ENCODE data around the gene WBP2.

WBP2 gene

DNA sequence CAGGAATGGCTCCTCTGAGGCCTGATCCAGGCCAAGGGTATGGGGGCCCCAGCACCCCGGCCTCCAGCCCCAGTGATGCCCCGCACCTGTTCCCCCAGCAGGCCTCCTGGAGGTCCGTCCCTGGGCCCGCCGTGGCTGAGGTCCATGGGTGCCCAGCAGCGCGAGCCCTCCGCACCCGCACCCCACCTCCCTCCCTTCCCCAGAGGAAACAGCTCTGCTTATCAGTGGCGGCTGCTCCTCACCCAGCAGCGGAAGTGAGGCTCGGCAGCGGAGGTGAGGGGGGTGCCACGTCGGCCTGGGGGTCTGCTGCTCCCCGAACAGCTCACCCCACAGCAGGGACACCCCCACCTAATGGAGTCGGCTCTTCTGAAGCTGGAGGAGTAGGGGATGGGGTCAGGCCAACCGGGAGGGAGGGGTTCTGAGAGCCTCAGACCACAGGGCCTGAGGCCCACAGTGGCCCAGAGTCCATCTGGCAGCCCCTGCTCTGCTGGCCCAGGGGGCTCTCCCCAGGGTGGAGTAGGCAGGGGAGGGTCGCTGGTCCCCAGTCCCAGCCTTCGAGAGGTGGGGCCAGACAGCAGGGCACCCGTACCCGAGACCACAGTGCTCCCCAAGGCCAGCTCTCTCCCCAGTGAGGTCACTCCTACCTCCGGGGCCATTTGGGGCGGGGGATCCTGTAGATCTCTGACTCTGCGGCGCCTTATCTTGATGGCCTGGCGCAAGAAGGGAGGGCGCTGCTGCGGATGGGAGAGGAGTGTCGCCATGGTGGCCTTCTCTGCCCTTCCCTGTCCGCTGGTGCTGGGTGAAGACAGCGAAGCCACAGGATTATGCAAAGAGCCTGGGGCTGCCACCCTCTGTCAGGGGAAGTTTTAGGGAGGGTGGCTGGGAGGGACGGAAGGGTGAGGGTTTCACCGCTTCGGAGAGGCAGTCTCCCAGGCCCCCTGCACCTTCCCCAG, 11.3 kb downstream of the WBP2 start, which contains the start of gene UNC13D:
Gene UNC13D (minus strand): TSS at position 828 of the 953 bp plus-strand sequence. CDS start 67 bp downstream, at position 761.
- TF ChIP-seq, protein P1, sequence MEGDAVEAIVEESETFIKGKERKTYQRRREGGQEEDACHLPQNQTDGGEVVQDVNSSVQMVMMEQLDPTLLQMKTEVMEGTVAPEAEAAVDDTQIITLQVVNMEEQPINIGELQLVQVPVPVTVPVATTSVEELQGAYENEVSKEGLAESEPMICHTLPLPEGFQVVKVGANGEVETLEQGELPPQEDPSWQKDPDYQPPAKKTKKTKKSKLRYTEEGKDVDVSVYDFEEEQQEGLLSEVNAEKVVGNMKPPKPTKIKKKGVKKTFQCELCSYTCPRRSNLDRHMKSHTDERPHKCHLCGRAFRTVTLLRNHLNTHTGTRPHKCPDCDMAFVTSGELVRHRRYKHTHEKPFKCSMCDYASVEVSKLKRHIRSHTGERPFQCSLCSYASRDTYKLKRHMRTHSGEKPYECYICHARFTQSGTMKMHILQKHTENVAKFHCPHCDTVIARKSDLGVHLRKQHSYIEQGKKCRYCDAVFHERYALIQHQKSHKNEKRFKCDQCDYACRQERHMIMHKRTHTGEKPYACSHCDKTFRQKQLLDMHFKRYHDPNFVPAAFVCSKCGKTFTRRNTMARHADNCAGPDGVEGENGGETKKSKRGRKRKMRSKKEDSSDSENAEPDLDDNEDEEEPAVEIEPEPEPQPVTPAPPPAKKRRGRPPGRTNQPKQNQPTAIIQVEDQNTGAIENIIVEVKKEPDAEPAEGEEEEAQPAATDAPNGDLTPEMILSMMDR (IDR thresholded peaks at IDR 0.05; ENCODE audit: extremely low read depth, missing control alignments): no peak
- peak; percentile 81 for DNase-seq (ENCODE audit: low spot score)

DNA sequence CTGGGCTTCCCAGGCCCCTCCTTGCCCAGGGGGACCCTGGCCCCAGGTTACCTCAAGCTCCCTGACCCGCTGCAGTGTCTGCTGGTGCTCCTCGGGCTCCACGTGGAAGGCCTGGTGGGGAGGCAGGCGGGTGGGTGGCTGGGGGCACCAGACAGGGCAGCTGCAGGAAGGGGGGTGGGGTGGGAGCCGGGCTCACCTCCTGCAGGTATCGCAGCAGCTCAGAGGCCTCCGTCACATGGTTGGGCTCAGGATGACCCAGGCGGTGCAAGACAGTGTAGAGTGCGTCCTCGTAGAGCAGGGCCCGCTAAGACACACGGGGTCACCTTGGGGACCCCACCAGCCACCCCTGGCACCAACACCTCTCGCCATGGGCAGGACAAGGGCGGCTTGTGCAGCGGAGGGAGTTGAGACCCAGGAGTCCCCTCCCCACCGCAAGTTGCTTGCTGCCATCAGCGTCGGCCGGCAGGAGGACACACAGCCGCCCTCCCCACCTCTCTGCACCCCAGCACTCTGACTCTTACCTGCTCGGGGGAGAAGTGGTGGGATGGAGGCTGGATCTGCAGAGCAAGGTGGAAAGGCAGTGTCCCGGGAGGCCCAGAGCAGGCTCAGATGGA, 12.1 kb downstream of the WBP2 start:
- TF ChIP-seq, protein P1 (IDR thresholded peaks at IDR 0.05; ENCODE audit: extremely low read depth, missing control alignments): no peak
- peak; percentile 61 for DNase-seq (ENCODE audit: low spot score)

DNA sequence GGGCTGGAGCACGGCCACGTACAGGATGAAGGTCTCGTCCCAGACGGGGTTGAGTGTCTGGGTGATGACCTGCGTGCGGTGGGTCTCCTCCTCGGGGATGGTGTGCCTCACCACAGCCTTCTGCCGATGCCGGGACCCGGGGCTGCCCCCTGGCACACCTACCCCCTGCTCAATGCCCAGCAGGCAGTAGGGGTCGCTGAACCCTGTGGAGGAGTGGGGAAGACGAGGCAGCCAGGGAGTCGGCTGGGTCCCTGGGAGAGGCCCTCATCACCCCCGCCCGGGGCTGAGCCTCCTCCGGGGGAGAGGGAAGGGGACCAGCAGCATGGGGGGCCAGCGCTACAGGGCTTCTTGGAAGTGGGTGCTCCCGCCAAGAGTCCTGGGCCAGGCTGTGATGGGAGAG, 12.7 kb downstream of the WBP2 start:
- DNase-seq (ENCODE audit: low spot score): no peak
- TF ChIP-seq, protein P1 (IDR thresholded peaks at IDR 0.05; ENCODE audit: extremely low read depth, missing control alignments): no peak

DNA sequence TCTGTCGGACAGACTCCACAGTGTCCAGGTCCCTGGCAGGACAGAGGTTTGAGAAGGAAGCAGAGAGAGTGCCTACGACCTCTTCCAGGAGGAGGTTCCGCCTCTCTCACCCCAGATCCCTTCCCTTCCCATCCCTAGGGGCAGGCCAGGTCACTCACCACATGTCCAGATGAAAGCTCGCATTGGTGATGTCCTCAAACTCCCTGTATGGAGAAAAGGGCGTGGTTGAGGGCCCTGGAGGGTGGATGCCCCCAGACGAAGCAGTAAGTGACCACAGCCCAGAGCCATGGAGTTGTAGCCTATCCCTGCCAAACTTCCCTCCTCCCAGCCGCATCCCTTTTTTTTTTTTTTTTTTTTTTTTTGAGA, 14.4 kb downstream of the WBP2 start:
- TF ChIP-seq, protein P1 (IDR thresholded peaks at IDR 0.05; ENCODE audit: extremely low read depth, missing control alignments): no peak
- DNase-seq (ENCODE audit: low spot score): no peak

DNA sequence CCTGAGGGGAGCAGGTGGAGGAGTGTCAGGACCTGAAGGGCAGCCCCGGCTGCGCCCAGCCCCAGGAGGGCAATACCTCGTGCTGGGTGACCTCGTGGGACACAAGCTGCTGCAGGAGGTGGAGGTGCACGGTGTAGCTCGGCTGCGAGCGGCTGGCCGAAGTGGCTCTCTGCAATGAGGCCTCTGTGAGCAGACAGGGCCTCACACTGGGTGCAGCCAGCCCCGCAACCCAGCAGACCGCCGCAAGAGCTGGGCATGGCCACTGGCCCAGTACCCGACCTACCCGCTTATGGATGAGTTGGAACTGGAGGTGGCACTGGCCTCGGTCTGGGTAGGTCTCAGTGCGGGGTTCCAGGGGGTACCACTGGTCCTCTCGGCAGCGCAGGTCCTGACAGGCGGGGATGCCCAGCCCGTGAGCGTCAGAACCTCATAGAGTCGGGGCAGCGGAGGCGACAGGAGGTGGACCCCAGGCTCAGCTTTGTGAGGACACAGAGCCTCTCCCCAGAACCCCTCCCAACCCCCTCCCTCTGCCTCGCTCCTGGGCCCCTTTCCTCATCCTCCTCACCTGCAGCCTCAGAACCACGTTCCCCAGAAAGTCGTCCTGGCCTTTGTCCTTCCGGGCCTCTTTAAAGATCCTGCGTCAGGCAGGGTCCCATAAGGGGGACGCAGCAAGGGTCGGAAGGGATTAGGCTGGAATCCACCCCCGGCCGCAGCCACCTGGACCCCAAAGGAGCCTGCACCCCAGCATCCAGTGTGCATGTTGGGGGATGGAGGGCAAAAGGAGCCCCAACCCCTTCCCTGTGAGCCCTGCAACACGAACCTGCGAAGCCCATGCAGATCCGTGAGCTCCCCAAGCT, 15.0 kb downstream of the WBP2 start:
- TF ChIP-seq, protein P1 (IDR thresholded peaks at IDR 0.05; ENCODE audit: extremely low read depth, missing control alignments): no peak
- no peak for DNase-seq (ENCODE audit: low spot score)

DNA sequence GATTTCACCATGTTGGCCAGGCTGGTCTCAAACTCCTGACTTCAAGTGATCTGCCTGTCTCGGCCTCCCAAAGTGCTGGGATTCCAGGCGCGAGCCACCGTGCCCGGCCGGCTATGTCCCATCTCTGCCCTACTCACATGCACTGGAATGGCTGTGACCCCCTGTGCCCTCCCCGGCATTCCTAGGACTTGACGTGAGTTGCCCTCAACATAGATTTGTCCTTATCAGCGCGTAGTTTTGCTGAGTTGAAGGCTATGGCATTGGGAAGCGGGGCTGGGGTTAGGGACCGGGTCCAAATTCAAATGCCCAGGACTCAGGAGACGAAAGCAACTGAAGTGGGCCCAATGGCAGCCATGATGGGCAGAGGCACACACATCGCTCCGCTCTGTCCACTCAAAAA, 16.7 kb downstream of the WBP2 start:
- no peak for DNase-seq (ENCODE audit: low spot score)
- TF ChIP-seq, protein P1 (IDR thresholded peaks at IDR 0.05; ENCODE audit: extremely low read depth, missing control alignments): no peak
